ENCODE results near the gene PCDHGA9.
"Not testable (repeated sequence)": the region's sequence is repeated elsewhere in the genome, so short reads cannot be mapped to it uniquely, and the experiment has no call there.

Gene PCDHGA9

GRCh38 chr5:141383345-141383744, 19.2 kb upstream of the PCDHGA9 start:
- no peak for DNase-seq

DNA sequence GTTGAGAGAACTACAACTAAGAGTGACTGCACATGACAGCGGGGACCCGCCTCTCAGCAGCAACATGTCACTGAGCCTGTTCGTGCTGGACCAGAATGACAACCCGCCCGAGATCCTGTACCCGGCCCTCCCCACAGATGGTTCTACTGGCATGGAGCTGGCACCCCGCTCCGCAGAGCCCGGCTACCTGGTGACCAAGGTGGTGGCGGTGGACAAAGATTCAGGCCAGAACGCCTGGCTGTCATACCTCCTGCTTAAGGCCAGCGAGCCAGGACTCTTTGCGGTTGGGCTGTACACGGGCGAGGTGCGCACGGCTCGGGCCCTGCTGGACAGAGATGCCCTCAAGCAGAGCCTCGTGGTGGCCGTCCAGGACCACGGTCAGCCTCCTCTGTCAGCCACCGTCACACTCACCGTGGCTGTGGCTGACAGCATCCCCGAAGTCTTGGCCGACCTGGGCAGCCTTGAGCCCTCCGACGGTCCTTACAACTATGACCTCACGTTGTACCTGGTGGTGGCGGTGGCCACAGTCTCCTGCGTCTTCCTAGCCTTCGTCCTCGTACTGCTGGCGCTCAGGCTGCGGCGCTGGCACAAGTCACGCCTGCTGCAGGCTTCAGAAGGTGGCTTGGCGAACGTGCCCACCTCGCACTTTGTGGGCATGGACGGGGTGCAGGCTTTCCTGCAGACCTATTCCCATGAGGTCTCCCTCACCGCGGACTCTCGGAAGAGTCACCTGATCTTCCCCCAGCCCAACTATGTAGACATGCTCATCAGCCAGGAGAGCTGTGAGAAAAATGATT, 17.9 kb upstream of the PCDHGA9 start:
- no peak for DNase-seq

- not testable (repeated sequence) for DNase-seq
Observed at GRCh38 chr5:141387557-141388311, 14.8 kb upstream of the PCDHGA9 start, which contains the start of gene PCDHGB4. TSS of gene PCDHGB4 (plus strand) at chr5:141387698. CDS start at chr5:141387885, 187 bp downstream.

GRCh38 chr5:141388661-141389060, 13.9 kb upstream of the PCDHGA9 start:
- no peak for DNase-seq

DNA sequence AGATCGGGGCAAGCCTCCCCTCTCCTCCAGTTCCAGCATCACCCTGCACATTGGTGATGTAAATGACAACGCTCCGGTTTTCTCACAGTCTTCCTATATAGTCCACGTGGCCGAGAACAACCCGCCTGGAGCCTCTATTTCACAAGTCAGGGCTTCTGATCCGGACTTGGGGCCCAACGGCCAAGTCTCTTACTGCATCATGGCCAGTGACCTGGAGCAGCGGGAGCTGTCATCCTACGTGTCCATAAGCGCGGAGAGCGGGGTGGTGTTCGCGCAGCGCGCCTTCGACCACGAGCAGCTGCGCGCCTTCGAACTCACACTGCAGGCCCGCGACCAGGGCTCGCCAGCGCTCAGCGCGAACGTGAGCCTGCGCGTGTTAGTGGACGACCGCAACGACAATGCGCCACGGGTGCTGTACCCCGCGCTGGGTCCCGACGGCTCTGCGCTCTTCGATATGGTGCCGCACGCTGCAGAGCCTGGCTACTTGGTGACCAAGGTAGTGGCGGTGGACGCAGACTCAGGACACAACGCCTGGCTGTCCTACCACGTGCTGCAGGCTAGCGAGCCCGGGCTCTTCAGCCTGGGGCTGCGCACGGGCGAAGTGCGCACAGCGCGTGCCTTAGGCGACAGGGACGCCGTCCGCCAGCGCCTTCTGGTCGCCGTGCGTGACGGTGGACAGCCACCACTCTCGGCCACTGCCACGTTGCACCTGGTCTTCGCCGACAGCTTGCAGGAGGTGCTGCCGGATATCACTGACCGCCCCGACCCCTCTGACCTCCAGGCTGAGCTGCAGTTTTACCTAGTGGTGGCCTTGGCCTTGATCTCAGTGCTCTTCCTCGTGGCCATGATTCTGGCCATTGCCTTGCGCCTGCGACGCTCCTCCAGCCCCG, 13.2 kb upstream of the PCDHGA9 start:
- no peak for DNase-seq

DNA sequence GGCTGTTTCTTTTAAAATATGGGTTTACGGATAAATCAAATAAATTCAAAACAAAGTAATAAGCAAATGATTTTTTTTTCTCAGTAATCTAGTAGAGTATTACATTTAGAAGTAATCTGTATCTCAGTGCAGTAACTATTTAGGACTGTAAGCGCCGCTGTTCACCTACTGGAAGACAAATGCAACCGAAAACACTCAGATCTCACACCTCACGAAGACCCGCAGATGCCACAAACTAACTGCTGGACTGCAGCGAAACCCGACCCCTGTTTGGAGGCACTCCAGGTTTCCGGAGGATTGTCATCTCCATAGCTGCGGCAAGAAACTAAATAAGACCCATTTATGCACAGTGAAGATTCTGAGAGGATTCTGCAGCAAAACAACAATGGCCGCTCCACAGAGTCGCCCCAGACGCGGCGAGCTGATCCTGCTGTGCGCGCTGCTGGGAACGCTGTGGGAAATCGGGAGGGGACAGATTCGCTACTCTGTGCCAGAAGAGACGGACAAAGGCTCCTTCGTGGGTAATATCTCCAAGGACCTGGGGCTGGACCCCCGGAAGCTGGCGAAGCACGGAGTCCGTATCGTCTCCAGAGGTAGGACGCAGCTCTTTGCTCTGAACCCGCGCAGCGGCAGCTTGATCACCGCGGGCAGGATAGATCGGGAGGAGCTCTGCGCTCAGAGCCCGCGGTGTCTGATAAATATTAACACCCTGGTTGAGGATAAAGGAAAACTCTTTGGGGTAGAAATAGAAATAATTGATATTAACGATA, 10.0 kb upstream of the PCDHGA9 start, which contains the start of gene PCDHGA8:
Gene PCDHGA8 (plus strand): TSS at position 205 of the 770 bp plus-strand sequence. CDS start 181 bp downstream, at position 386.
- DNase-seq, result no peak

DNA sequence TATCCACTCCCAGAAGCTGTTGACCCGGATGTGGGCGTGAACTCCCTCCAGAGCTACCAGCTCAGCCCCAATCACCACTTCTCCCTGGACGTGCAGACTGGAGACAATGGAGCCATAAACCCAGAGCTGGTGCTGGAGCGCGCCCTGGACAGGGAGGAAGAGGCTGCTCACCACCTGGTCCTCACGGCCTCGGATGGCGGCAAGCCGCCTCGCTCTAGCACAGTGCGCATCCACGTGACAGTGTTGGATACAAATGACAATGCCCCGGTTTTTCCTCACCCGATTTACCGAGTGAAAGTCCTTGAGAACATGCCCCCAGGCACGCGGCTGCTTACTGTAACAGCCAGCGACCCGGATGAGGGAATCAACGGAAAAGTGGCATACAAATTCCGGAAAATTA, 9.3 kb upstream of the PCDHGA9 start:
- DNase-seq, result no peak

DNA sequence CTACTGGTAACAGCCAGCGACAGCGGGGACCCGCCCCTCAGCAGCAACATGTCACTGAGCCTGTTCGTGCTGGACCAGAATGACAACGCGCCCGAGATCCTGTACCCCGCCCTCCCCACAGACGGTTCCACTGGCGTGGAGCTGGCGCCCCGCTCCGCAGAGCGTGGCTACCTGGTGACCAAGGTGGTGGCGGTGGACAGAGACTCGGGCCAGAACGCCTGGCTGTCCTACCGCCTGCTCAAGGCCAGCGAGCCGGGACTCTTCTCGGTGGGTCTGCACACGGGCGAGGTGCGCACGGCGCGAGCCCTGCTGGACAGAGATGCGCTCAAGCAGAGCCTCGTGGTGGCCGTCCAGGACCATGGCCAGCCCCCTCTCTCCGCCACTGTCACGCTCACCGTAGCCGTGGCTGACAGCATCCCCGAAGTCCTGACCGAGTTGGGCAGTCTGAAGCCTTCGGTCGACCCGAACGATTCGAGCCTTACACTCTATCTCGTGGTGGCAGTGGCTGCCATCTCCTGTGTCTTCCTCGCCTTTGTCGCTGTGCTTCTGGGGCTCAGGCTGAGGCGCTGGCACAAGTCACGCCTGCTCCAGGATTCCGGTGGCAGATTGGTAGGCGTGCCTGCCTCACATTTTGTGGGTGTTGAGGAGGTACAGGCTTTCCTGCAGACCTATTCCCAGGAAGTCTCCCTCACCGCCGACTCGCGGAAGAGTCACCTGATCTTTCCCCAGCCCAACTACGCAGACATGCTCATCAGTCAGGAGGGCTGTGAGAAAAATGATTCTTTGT, 8.0 kb upstream of the PCDHGA9 start:
- not testable (repeated sequence) for DNase-seq

- peak in 1 of 58 donors; percentile 10 for DNase-seq
Observed at GRCh38 chr5:141397756-141398551, 4.6 kb upstream of the PCDHGA9 start, which contains the start of gene PCDHGB5. TSS of gene PCDHGB5 (plus strand) at chr5:141397947. CDS start at chr5:141398128, 181 bp downstream.

GRCh38 chr5:141398608-141399007, 4.0 kb upstream of the PCDHGA9 start:
- no peak for DNase-seq

DNA sequence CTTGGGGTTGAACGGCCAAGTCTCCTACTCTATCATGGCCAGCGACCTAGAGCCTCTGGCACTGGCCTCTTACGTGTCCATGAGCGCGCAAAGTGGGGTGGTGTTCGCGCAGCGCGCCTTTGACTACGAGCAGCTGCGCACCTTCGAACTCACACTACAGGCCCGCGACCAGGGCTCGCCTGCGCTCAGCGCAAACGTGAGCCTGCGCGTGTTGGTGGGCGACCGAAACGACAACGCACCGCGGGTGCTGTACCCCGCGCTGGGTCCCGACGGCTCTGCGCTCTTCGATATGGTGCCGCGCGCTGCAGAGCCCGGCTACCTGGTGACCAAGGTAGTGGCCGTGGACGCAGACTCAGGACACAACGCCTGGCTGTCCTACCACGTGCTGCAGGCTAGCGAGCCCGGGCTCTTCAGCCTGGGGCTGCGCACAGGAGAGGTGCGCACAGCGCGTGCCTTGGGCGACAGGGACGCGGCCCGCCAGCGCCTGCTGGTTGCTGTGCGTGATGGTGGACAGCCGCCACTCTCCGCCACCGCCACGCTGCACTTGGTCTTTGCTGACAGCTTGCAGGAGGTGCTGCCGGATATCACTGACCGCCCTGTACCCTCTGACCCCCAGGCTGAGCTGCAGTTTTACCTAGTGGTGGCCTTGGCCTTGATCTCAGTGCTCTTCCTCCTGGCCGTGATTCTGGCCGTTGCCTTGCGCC, 2.9 kb upstream of the PCDHGA9 start:
- DNase-seq, result no peak

GRCh38 chr5:141403387-141403786, 809 bp downstream of the PCDHGA9 start:
- DNase-seq, result no peak

DNA sequence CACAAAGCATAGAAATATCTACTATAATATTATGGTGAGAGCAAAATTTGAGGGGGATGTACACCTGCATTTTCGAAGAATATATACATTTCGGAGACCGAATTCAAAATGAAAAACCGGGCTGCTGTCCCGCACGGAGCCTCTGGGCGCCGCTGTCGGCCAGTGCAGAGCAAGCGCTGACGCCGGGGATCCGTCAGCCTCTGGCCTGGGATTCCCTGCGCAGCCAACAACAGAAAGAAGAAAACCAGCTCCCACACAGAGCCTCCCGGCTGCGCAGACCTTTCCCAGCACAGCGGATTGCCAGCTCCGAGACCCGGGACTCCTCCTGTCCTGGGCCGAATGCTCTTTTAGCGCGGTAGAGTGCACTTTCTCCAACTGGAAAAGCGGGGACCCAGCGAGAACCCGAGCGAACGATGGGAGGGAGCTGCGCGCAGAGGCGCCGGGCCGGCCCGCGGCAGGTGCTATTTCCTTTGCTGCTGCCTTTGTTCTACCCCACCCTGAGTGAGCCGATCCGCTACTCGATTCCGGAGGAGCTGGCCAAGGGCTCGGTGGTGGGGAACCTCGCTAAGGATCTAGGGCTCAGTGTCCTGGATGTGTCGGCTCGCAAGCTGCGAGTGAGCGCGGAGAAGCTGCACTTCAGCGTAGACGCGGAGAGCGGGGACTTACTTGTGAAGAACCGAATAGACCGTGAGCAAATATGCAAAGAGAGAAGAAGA, 5.4 kb downstream of the PCDHGA9 start, which contains the start of gene PCDHGB6:
Gene PCDHGB6 (plus strand): TSS at position 232 of the 716 bp plus-strand sequence. CDS start 182 bp downstream, at position 414.
- DNase-seq, result not testable (repeated sequence)

- DNase-seq, result no peak
Observed at GRCh38 chr5:141409598-141410306, 7.2 kb downstream of the PCDHGA9 start.

DNA sequence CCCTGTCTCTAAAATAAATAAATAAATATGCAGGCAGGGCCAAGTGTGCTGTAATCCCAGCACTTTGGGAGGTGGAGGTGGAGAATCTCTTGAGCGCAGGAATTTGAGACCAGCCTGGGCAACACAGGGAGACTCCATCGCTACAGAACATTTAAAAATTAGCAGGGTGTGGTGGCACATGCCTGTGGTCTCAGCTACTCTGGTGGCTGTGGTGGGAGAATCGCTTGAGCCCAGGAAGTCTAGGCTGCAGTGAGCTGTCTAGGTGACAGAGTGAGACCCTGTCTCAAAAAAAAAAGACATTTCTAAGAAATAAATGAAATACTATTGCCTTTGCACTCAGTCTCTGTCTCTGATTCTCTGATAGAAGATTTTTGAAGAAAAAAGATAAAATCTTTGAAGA, 9.0 kb downstream of the PCDHGA9 start:
- DNase-seq, result no peak

GRCh38 chr5:141412854-141413539, 10.4 kb downstream of the PCDHGA9 start, which contains the start of gene PCDHGA10:
TSS of gene PCDHGA10 (plus strand) at chr5:141412987. CDS start at chr5:141413176, 189 bp downstream.
- peak in 1 of 58 donors; percentile 12 for DNase-seq

Measured in anterior cingulate cortex (tissue), 58 donors.